Loucy (cell line): ENCODE data around the gene NCOR1.

Source experiments
- EZH2phosphoT487 ChIP-seq: fragments of 200-600 bp; IDR thresholded peaks from 2 replicates; pipeline ENCODE4 v1.6.1; 2018; ENCODE audit warnings: antibody characterized with exemption, mild to moderate bottlenecking, moderate library complexity, borderline replicate concordance
- TF ChIP-seq, protein P1 (sequence below): fragments of 200-600 bp; sonication (generic); conservative IDR thresholded peaks from 2 replicates; pipeline ENCODE4 v1.5.1; 2014; ENCODE audit warnings: mild to moderate bottlenecking, antibody characterized with exemption, low read length

DNA sequence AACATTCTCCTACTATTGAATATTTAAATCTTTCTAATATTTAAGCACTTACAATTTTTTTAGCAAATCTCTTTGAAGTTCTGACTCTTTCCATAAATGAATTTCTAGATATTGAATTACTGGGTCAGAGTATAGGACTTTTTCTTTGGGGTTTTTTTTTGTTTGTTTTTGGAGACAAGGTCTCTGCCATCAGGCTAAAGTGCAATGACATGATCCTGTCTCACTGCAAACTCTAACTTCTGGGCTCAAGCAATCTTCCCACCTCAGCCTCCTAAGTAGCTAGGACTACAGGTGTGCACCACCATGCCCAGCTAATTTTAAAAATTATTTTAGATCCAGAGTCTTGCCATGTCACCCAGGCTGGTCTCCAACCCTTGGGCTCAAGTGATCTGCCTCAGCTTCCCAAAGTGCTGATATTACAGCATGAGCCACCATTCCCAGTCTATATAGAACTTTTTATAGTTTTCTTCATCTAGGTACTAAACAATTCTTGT is 26.6 kb upstream of the NCOR1 start:
- TF ChIP-seq, protein P1, sequence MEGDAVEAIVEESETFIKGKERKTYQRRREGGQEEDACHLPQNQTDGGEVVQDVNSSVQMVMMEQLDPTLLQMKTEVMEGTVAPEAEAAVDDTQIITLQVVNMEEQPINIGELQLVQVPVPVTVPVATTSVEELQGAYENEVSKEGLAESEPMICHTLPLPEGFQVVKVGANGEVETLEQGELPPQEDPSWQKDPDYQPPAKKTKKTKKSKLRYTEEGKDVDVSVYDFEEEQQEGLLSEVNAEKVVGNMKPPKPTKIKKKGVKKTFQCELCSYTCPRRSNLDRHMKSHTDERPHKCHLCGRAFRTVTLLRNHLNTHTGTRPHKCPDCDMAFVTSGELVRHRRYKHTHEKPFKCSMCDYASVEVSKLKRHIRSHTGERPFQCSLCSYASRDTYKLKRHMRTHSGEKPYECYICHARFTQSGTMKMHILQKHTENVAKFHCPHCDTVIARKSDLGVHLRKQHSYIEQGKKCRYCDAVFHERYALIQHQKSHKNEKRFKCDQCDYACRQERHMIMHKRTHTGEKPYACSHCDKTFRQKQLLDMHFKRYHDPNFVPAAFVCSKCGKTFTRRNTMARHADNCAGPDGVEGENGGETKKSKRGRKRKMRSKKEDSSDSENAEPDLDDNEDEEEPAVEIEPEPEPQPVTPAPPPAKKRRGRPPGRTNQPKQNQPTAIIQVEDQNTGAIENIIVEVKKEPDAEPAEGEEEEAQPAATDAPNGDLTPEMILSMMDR, result no peak
- TF ChIP-seq EZH2phosphoT487, result no peak
